ENCODE data around the gene ITGB5.

DNA sequence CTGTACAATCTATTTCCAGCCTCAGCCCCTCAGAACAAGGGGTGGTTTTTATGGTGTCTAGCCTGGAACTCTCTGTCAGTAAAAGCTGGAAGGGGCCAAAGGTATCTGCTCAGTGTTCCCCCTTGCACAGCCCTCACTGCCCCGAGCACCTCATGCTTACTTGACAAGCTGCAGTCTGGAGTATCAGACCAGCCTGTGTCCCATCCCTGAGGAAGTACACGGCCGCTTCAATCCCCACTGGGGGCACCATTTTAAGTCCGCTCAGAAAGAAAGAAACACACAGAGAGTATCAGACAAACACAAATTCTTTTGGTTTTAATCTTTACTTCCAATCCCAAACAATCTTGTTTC is 124.5 kb downstream of the ITGB5 start:
- TF ChIP-seq REST (IDR thresholded peaks at IDR 0.05; ENCODE audit: low read depth) (no peak), POLR2A (IDR thresholded peaks at IDR 0.05; ENCODE audit: borderline replicate concordance, extremely low read depth, insufficient read depth, insufficient read length) (no peak), CTCF (IDR thresholded peaks at IDR 0.05 in 2 of 3, conservative IDR thresholded peaks at IDR 0.05 in 1 of 3; ENCODE audit: borderline replicate concordance in 1 of 3, insufficient read depth in 1 of 3, low read depth in 2 of 3, low read length in 2 of 3) (no peak), MAX (IDR thresholded peaks at IDR 0.05) (no peak), POLR2AphosphoS5 (IDR thresholded peaks at IDR 0.05; ENCODE audit: low read depth, low read length) (no peak)
